RWPE1 (cell line): Measurements from ENCODE around the gene ATF6B.

ENCODE experiments used
- CTCF ChIA-PET: fragments of 350-600 bp; sonication (Branson Sonifier 250); formaldehyde crosslinking; extraction: SDS; loops from one replicate; lab custom pipeline; 2021; lab: Yijun Ruan, JAX
- POLR2A ChIA-PET: fragments of 400-600 bp; formaldehyde crosslinking; extraction: SDS; loops from one replicate; lab custom pipeline; 2020; ENCODE audit warnings: antibody characterized with exemption; ENCODE audit not compliant: low non-redundant PET; lab: Yijun Ruan, JAX
- DNase-seq: peaks from one replicate; pipeline ENCODE4 v3.0.0; 2012; ENCODE audit warnings: low spot score
- H3K27ac ChIP-seq: fragments of 450-650 bp; 2 replicates; pipeline ENCODE4 v1.5.1; 2017
- CTCF ChIP-seq: fragments of 450-650 bp; conservative IDR thresholded peaks from 2 replicates; pipeline ENCODE4 v1.5.1; 2017; ENCODE audit warnings: low read depth, mild to moderate bottlenecking

Gene ATF6B

GRCh38 chr6:32151181-32151862 is 23.3 kb upstream of the ATF6B start:
- no peak for DNase-seq
- CTCF ChIA-PET = interaction anchor here (0.5 kb wide), 2 partner anchors 20 to 98 kb away, joined by 3 to 4 read pairs; no protein-coding TSS in a partner anchor
- TF ChIP-seq CTCF = no peak
- POLR2A ChIA-PET = no interaction called here
- peak overlapping the region; percentile 97 for H3K27ac ChIP-seq

- DNase-seq = no peak
- no peak for TF ChIP-seq CTCF
- ChIA-PET POLR2A (no interaction called here), CTCF (interaction anchor here (0.5 kb wide), 1 partner anchor 99 kb away, joined by 3 read pairs; no protein-coding TSS in a partner anchor)
- H3K27ac ChIP-seq = peak overlapping the region; percentile 97; the same call in 1 of the 2 replicates
Measured at GRCh38 chr6:32149932-32150870, 22.2 kb upstream of the ATF6B start.

DNA sequence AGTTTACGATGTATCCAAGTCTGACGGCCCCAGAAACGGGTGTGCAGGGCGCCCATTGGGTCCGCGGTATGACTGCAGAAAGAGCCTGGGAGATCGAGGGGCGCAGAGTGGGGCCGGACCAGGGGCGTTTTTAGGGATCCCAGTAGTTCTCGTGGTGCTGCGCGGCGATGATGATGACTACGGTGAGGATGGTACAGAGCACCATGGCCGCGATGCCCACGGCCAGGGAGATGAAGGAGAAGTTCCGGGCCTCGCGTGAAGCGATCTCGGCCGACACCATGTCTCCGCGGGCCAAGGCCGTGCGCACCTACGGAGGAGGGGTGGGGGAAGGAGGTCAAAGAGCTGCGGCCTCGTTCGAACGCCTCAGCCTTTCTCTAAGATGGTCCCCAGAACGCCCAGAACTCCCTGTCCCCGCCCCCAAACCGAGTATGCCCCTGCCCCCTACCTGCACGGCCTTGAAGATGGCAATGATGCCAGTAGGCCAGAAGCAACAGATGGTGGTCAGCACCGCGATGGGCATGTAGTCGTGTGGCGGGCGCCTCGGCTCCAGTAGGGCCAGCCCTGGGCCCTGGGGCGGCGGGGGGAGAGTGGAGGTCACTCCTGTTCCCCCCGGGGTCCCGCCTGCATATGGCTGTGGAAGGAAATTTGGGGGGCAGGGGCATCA is 21.2 kb upstream of the ATF6B start:
- POLR2A ChIA-PET = no interaction called here
- CTCF ChIA-PET = no interaction called here
- peak overlapping the region; percentile 54 for H3K27ac ChIP-seq
- no peak for DNase-seq
- TF ChIP-seq CTCF = no peak; the same call in 1 of the 2 replicates

DNA sequence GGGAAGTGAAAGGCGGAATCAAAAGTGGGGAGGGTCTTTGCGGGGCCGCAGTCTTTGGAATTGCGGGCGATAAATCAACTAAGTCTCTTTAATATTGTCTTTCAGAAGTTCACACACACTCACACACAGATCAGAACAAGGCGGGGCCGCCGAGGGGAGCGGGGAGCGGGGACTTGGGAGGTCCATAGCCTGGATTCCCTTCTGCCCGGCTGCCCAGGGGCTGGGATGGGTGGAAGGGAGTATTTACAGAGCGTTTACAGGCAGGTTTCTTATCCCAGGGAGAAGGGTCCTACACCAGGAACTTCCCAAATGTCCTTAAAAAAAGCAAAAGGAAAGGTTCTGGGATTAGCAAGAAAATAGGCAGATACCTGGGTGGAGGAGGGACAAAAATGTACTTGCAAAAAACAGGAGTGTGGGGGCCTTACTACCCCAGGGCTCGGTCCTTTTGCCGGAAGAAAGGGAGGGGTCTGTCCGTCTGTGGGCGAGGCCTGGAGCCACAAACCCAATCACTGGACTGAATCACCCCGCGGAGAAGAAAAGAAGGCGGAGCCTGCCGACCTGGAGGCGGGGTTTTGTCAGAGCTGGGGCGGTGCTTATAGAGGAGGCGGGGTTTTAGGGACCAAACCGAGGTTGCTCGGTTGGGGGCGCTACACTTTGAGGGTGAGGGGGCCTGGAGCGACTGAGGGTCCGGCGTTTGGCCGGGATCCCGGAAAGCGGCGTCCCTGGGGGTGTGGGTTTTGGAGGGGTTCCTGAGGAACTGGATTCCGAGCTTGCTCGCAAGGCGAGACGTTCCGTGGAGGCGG is 20.4 kb upstream of the ATF6B start:
- peak; percentile 58 for TF ChIP-seq CTCF
- DNase-seq = peak; percentile 64
- ChIA-PET CTCF (no interaction called here), POLR2A (no interaction called here)
- peak overlapping the region; percentile 54 for H3K27ac ChIP-seq

DNA sequence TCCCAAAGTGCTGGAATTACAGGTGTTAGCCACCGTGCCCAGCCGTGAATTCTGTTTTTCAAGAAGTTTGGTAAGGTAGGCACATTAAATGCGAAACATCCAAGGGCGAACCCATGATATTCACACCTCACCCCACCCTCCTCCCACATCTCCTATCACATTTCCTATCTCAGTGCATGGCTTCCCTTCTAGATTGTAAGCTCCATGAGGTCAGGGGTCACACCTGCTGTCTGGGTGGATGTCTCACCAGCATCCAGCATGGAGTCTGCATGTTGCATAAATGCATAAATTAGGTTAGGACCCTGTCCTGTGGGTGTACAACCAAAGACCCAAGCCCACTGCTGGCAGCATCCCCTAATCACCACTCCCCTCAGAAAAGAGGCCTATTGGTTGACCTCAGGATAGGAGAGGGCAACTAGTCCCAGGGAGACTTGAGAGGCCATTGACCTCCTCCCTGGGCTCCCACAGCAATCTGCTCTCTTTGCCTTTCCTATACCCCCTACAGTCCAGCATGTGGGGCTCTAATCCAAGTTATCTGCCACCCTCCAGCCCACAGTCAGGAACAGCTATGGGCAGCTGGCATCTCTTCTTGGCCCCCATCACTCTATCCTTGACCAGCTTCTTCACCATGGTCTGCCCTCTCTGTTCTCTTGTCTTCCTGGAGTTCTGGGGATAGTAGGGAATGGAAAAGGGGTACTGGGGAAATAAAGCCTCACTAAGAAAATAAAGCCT is 19.5 kb upstream of the ATF6B start:
- no peak for TF ChIP-seq CTCF
- no peak for DNase-seq
- ChIA-PET CTCF (interaction anchor here (0.6 kb wide), 1 partner anchor 29 kb away, joined by 3 read pairs; no protein-coding TSS in a partner anchor), POLR2A (no interaction called here)
- no peak overlapping the region for H3K27ac ChIP-seq
